GM12875 (cell line): Measurements from ENCODE around the gene RAD1.
"Not testable (repeated sequence)": the region's sequence is repeated elsewhere in the genome, so short reads cannot be mapped to it uniquely, and the experiment has no call there.

Experiments
- H3K4me3 ChIP-seq: one replicate; pipeline ENCODE4 v1.5.1; 2011; ENCODE audit warnings: low read depth, low read length, control low read depth
- CTCF ChIP-seq: IDR thresholded peaks from 2 replicates; pipeline ENCODE4 v1.5.1; 2011; ENCODE audit warnings: low read depth, mild to moderate bottlenecking, control low read depth, inconsistent platforms, low read length, moderate library complexity, borderline replicate concordance; ENCODE audit not compliant: insufficient read depth

Gene RAD1

GRCh38 chr5:34927785-34928184, 12.5 kb upstream of the RAD1 start:
- no peak for TF ChIP-seq CTCF
- H3K4me3 ChIP-seq, result no peak overlapping the region

GRCh38 chr5:34926318-34926888, 11.1 kb upstream of the RAD1 start:
- H3K4me3 ChIP-seq, result no peak overlapping the region
- TF ChIP-seq CTCF, result no peak

GRCh38 chr5:34924462-34924765, 9.1 kb upstream of the RAD1 start:
- TF ChIP-seq CTCF, result no peak
- no peak overlapping the region for H3K4me3 ChIP-seq

- no peak overlapping the region for H3K4me3 ChIP-seq
- no peak for TF ChIP-seq CTCF
These were observed 8.6 kb upstream of the RAD1 start for GRCh38 chr5:34923694-34924461.

- not testable (repeated sequence) for H3K4me3 ChIP-seq
These were observed 8.0 kb upstream of the RAD1 start for GRCh38 chr5:34923256-34923655.

- peak; percentile 12; the same call in 1 of the 2 replicates for TF ChIP-seq CTCF
- no peak overlapping the region for H3K4me3 ChIP-seq
These were observed 3.8 kb upstream of the RAD1 start for GRCh38 chr5:34919077-34919476.

- no peak overlapping the region for H3K4me3 ChIP-seq
- no peak for TF ChIP-seq CTCF
These were observed 2.7 kb upstream of the RAD1 start for GRCh38 chr5:34918025-34918424.
